ENCODE data around the gene ALG12. TPM values are rescaled to one million over a fixed set of nuclear protein-coding genes. Genes with fewer than 3 reads are reported as not detected.

The ALG12 gene
- total and polyA plus RNA-seq, 2 of the 8 experiments (the other 6 are each of a cell fraction or from before 2014, with no cell fraction given), result 13.4 to 22.5 TPM

GRCh38 chr22:49943771-49944398, 25.6 kb upstream of the ALG12 start (continued):
- TF ChIP-seq CHD7 (IDR thresholded peaks at IDR 0.05; ENCODE audit: insufficient replicate concordance, low read length) (no peak), POLR2AphosphoS5 (IDR thresholded peaks at IDR 0.05; ENCODE audit: low read depth, low read length) (no peak), KDM4A (IDR thresholded peaks at IDR 0.05; ENCODE audit: low read depth, low read length, severe bottlenecking) (no peak), TAF1 (IDR thresholded peaks at IDR 0.05; ENCODE audit: low read depth, low read length) (no peak), MAFK (IDR thresholded peaks at IDR 0.05; ENCODE audit: low read depth, low read length) (no peak), CBX8 (IDR thresholded peaks at IDR 0.05; ENCODE audit: borderline replicate concordance, low read depth, low read length) (no peak), TBP (IDR thresholded peaks at IDR 0.05; ENCODE audit: low read depth, low read length) (no peak), FOSL1 (IDR thresholded peaks at IDR 0.05; ENCODE audit: insufficient read depth, low read depth, low read length) (no peak), JUN (IDR thresholded peaks at IDR 0.05; ENCODE audit: low read depth, low read length) (no peak), SUZ12 (IDR thresholded peaks at IDR 0.05; ENCODE audit: low read length) (no peak), SAP30 (IDR thresholded peaks at IDR 0.05; ENCODE audit: insufficient read depth, insufficient replicate concordance, low read length) (no peak)

Data from H1 (cell line).